Right lobe of liver (tissue), 4 donors: ENCODE measurements around the gene CHMP1A.

Experiments
- POLR2A ChIP-seq: fragments of 450-650 bp; IDR thresholded peaks from one replicate; pipeline ENCODE4 v1.6.1; 2017; ENCODE audit warnings: antibody characterized with exemption, mild to moderate bottlenecking
- TF ChIP-seq, protein P1 (sequence below), 4 donors: fragments of 200-600 bp in 3 of 4; fragments of 450-650 bp in 1 of 4; IDR thresholded peaks; one replicate each; pipeline versions ENCODE4 v1.5.1 to v1.8.0; 2016 to 2022; ENCODE audit warnings: antibody characterized with exemption in 4 of 4, mild to moderate bottlenecking in 2 of 4
- donor health status: DM: no; HTN: no; CAD: no.
- donor health status: DM: no; HTN: no; CAD: no.
- donor health status: DM: no; HTN: yes; CAD: no.

DNA sequence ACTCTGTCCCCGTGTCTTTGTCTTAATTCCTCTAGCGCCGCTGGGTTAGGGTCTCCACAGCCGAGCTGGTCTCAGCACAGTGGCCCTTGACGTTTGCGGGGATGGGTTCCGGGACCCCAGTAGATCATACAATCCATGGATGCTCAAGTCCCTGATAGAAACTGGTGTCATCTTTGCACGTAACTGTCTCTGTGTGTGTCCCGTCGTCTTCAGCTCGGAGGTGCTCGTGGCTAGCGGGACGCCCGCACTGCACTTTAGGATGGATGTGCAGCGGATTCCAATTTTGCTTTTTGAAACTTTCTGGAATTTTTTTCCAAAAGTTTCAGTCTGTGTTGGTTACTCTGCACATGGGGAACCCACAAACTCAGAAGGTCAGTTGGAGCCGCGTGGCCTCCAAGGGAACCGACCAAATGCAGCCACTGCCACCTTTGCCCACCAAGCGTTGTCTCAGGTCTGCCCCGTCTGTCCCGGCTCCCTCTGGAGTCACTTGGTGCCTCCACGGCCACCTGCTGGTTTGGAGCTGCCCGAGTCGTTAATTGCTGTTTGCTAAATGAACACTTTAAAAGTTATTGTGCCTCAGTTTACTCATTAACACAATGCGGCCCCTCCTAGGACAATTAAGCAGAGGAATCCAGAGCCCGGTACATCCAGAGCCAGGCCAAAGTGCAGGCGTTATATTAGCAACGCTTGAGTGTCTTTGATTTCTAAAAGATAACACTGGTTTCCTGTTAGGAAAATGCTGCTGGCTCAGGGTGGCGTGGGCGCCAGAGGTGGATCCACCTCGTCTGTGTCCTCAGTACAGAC lies 49.4 kb downstream of the CHMP1A start:
- TF ChIP-seq, protein P1, sequence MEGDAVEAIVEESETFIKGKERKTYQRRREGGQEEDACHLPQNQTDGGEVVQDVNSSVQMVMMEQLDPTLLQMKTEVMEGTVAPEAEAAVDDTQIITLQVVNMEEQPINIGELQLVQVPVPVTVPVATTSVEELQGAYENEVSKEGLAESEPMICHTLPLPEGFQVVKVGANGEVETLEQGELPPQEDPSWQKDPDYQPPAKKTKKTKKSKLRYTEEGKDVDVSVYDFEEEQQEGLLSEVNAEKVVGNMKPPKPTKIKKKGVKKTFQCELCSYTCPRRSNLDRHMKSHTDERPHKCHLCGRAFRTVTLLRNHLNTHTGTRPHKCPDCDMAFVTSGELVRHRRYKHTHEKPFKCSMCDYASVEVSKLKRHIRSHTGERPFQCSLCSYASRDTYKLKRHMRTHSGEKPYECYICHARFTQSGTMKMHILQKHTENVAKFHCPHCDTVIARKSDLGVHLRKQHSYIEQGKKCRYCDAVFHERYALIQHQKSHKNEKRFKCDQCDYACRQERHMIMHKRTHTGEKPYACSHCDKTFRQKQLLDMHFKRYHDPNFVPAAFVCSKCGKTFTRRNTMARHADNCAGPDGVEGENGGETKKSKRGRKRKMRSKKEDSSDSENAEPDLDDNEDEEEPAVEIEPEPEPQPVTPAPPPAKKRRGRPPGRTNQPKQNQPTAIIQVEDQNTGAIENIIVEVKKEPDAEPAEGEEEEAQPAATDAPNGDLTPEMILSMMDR (IDR thresholded peaks at IDR 0.05) = no peak
- no peak for TF ChIP-seq POLR2A
